GM12878 (cell line): ENCODE data around the gene STX4. TPM values are rescaled to one million over a fixed set of nuclear protein-coding genes. Genes with fewer than 3 reads are reported as not detected.

Source experiments
- ATAC-seq: fragments of 200-7000 bp; cut with Tn5 transposase; 3 replicates; pipeline ENCODE4 v1.9.1; 2020; ENCODE audit warnings: mild to moderate bottlenecking, moderate library complexity
- BruUV-seq: library from RNA; stranded (reverse); fragments of 400-500 nt; replicated peaks from 2 replicates; lab custom pipeline; 2021; lab: Mats Ljungman, UMichigan
- CTCF ChIA-PET: fragments of 300-600 bp; sonication (Branson Sonifier 250); formaldehyde crosslinking; extraction: SDS; loops from one replicate; lab custom pipeline; 2021; ENCODE audit warnings: inconsistent platforms; lab: Yijun Ruan, JAX
- POLR2A ChIA-PET: fragments of 350-600 bp; formaldehyde crosslinking; extraction: SDS; loops from one replicate; lab custom pipeline; 2021; ENCODE audit warnings: inconsistent platforms; lab: Charles Lee
- RAD21 ChIA-PET: fragments of 300-600 bp; sonication (Branson Sonifier 250); formaldehyde crosslinking; loops from one replicate; lab custom pipeline; 2023; ENCODE audit warnings: antibody characterized with exemption; ENCODE audit not compliant: unreplicated experiment; lab: Charles Lee
- SMC1A ChIA-PET: fragments of 300-600 bp; sonication (Branson Sonifier 250); formaldehyde crosslinking; loops from one replicate; lab custom pipeline; 2023; ENCODE audit not compliant: unreplicated experiment, uncharacterized antibody; lab: Charles Lee
- DNase-seq: peaks from one replicate; pipeline ENCODE4 v3.0.0-alpha.2; 2011; ENCODE audit warnings: low read depth, low spot score
- FAIRE-seq: peaks from 3 replicates; lab custom pipeline; 2011; peaks lifted over from hg19 to GRCh38; lab: Jason Lieb, UNC
- H2AFZ ChIP-seq: 2 replicates; pipeline ENCODE4 v1.6.0; 2011; ENCODE audit warnings: low read depth, low read length, control low read depth; ENCODE audit not compliant: control insufficient read depth
- H3K27ac ChIP-seq: 2 replicates; pipeline ENCODE4 v1.5.1; 2011; ENCODE audit warnings: control low read depth; ENCODE audit not compliant: control insufficient read depth, insufficient read depth
- H3K27me3 ChIP-seq, 2 experiments: replicated peaks in 1 of 2; 2 replicates each; pipeline versions ENCODE4 v1.6.0 to v1.6.1; 2011; ENCODE audit warnings: low read length in 1 of 2; ENCODE audit not compliant: control insufficient read depth in 2 of 2, insufficient read depth in 2 of 2
- H3K36me3 ChIP-seq, 2 experiments: 2 replicates each; pipeline ENCODE4 v1.5.1; 2011; ENCODE audit warnings: low read length in 1 of 2; ENCODE audit not compliant: control insufficient read depth in 2 of 2, insufficient read depth in 2 of 2
- H3K4me1 ChIP-seq: 2 replicates; pipeline ENCODE4 v1.6.1; 2011; ENCODE audit warnings: mild to moderate bottlenecking, low read length, moderate library complexity, mixed read lengths; ENCODE audit not compliant: control insufficient read depth, insufficient read depth
- H3K4me2 ChIP-seq: 2 replicates; pipeline ENCODE4 v1.6.0; 2011; ENCODE audit warnings: control low read depth; ENCODE audit not compliant: control insufficient read depth, insufficient read depth
- H3K4me3 ChIP-seq: fragments of 200-600 bp; sonication (generic); 2 replicates; pipeline ENCODE4 v1.5.1; 2016
- H3K79me2 ChIP-seq: 2 replicates; pipeline ENCODE4 v1.6.0; 2011; ENCODE audit warnings: low read length; ENCODE audit not compliant: control insufficient read depth, insufficient read depth
- H3K9ac ChIP-seq: 2 replicates; pipeline ENCODE4 v1.8.0; 2011; ENCODE audit warnings: low read length, control low read depth, mixed read lengths; ENCODE audit not compliant: control insufficient read depth, insufficient read depth
- H3K9me3 ChIP-seq: replicated peaks from 3 replicates; pipeline ENCODE4 v1.5.1; 2011; ENCODE audit warnings: mild to moderate bottlenecking, low read length; ENCODE audit not compliant: control insufficient read depth, insufficient read depth
- H4K20me1 ChIP-seq: 2 replicates; pipeline ENCODE4 v1.6.0; 2011; ENCODE audit not compliant: control insufficient read depth, insufficient read depth
- HDGF ChIP-seq: fragments of 450-650 bp; IDR thresholded peaks from 2 replicates; pipeline ENCODE4 v1.6.1; 2016; ENCODE audit warnings: antibody characterized with exemption
- IRF4 ChIP-seq: IDR thresholded peaks from 2 replicates; pipeline ENCODE4 v1.6.1; 2011; ENCODE audit warnings: low read depth, low read length
- PAX8 ChIP-seq: fragments of 450-650 bp; IDR thresholded peaks from 2 replicates; pipeline ENCODE4 v1.6.1; 2017; ENCODE audit warnings: mild to moderate bottlenecking, moderate library complexity
- USF2 ChIP-seq: IDR thresholded peaks from 2 replicates; pipeline ENCODE4 v1.6.1; 2011; ENCODE audit warnings: low read depth, low read length, improper control_type of control experiment, borderline replicate concordance
- ZNF24 ChIP-seq: fragments of 450-650 bp; IDR thresholded peaks from 2 replicates; pipeline ENCODE4 v1.6.1; 2017; ENCODE audit warnings: antibody characterized with exemption, mild to moderate bottlenecking
- WGBS: methylation state at CpG from one replicate; pipeline ENCODE4 v1.1.6; 2016; ENCODE audit warnings: low lambda C conversion rate; ENCODE audit not compliant: insufficient replicate concordance, insufficient coverage; ENCODE audit errors: missing lambda C conversion rate; 5-methylcytosine and 5-hydroxymethylcytosine counted together
- in situ Hi-C: fragments of 300-500 bp; cut with MboI; formaldehyde crosslinking; loops from 9 replicates; pipeline ENCODE4 v1.14.3; 2018; ENCODE audit warnings: mixed read lengths
- intact Hi-C: fragments of 100-400 bp; cut with micrococcal nuclease; formaldehyde crosslinking; loops from one replicate; pipeline ENCODE4 v1.14.2; 2022; ENCODE audit not compliant: unreplicated experiment
- polyA plus RNA-seq, 11 experiments: library from polyadenylated mRNA; depleted of rRNA in 4 of 11; unstranded in 6 of 11; stranded (reverse) in 5 of 11; fragments of >200 nt; fragmentation: Nextera tagmentation in 4 of 11; fragmentation: Illumina TruSeq in 1 of 11; extraction: Ambion mirVana in 4 of 11; extraction: Trizol in 1 of 11; gene quantifications; 1 replicate in 1 of 11; 2 replicates in 10 of 11; pipeline versions ENCODE4 v1.2.1 to v1.2.3, GENCODE V29; 2011 to 2016; ENCODE audit warnings: inconsistent platforms in 2 of 11, missing spikeins in 2 of 11, low read depth in 1 of 11
- total RNA-seq, 4 experiments: library from RNA; depleted of rRNA in 3 of 4; stranded (reverse); fragments of >200 nt in 3 of 4; fragmentation: Illumina TruSeq in 1 of 4; extraction: Trizol in 1 of 4; gene quantifications; 2 replicates each; pipeline versions ENCODE4 v1.2.1 to v1.2.3, GENCODE V29; 2013 to 2021
- TF ChIP-seq, protein P1 (sequence below): fragments of 150-350 bp; IDR thresholded peaks from 2 replicates; pipeline ENCODE4 v1.6.1; 2016; ENCODE audit warnings: low read depth, low read length

STX4 gene
- total and polyA plus RNA-seq, 10 of the 15 experiments (the other 5 are each of a cell fraction or from before 2014, with no cell fraction given) = 3.3 to 37.6 (median 22.6) TPM

- TF ChIP-seq, protein P1, sequence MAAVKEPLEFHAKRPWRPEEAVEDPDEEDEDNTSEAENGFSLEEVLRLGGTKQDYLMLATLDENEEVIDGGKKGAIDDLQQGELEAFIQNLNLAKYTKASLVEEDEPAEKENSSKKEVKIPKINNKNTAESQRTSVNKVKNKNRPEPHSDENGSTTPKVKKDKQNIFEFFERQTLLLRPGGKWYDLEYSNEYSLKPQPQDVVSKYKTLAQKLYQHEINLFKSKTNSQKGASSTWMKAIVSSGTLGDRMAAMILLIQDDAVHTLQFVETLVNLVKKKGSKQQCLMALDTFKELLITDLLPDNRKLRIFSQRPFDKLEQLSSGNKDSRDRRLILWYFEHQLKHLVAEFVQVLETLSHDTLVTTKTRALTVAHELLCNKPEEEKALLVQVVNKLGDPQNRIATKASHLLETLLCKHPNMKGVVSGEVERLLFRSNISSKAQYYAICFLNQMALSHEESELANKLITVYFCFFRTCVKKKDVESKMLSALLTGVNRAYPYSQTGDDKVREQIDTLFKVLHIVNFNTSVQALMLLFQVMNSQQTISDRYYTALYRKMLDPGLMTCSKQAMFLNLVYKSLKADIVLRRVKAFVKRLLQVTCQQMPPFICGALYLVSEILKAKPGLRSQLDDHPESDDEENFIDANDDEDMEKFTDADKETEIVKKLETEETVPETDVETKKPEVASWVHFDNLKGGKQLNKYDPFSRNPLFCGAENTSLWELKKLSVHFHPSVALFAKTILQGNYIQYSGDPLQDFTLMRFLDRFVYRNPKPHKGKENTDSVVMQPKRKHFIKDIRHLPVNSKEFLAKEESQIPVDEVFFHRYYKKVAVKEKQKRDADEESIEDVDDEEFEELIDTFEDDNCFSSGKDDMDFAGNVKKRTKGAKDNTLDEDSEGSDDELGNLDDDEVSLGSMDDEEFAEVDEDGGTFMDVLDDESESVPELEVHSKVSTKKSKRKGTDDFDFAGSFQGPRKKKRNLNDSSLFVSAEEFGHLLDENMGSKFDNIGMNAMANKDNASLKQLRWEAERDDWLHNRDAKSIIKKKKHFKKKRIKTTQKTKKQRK = no peak
- no peak for TF ChIP-seq IRF4
These were observed 10.6 kb downstream of the STX4 start (continued) for GRCh38 chr16:31043898-31044481.

DNA sequence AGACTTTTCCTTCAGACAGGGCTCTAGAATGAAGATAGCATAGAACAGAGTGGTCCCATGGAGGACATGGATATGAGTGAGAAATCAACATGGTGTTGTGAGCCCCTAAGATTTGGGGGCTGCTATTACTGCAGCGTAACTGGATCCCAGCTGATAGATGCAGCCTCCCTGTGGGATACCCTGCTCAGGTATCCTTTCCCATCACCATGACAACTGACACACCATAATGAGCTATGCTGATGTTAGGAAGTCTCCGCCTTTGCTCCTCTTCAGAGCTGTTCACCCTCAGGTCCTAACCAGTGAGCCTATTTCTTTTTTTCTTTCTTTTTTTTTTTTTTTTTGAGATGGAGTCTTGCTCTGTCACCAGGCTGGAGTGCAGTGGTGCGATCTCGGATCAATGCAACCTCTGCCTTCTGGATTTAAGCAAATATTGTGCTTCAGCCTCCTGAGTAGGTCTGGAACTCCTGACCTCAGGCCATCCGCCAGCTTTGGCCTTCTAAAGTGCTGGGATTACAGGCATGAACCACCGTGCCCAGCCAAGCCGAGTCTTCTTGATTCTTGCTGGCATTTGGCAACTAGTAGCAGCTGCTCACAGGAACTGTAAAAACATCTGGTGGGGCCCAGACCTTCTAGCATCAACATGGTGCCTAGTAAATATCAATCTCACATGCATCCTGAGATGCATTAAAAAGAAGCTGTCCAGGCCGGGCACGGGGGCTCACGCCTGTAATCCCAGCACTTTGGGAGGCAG lies 17.1 kb downstream of the STX4 start:
- H3K4me2 ChIP-seq = no peak overlapping the region
- no TSS peak for BruUV-seq
- DNase-seq = no peak
- RAD21 ChIA-PET = interaction anchor here (0.6 kb wide), 1 partner anchor 106 kb away, joined by 3 read pairs; no protein-coding TSS in a partner anchor
- TF ChIP-seq HDGF (no peak), PAX8 (no peak), USF2 (no peak), ZNF24 (no peak)
- H3K9ac ChIP-seq = no peak overlapping the region
- 58% methylated on average over 9 of the region's 10 CpGs for WGBS
- CTCF ChIA-PET = interaction anchor here (1.0 kb wide), 2 partner anchors 66 to 108 kb away, joined by 3 read pairs; partner anchors contain the start of gene HSD3B7
- no peak for ATAC-seq
- H3K9me3 ChIP-seq = no peaks in the 10 kb centered on the region
- FAIRE-seq = no peak
- no peaks in the 10 kb centered on the region for H3K79me2 ChIP-seq
- SMC1A ChIA-PET = interaction anchor here (0.6 kb wide), 1 partner anchor 25 kb away, joined by 3 read pairs; no protein-coding TSS in a partner anchor
- in situ Hi-C loops = no loop called here
- H4K20me1 ChIP-seq = no peaks in the 10 kb centered on the region
- intact Hi-C loops = no loop called here
- H3K36me3 ChIP-seq = no peaks in the 10 kb centered on the region
- H2AFZ ChIP-seq = no peak overlapping the region
- no peaks in the 10 kb centered on the region for H3K4me1 ChIP-seq
- no peak overlapping the region for H3K27ac ChIP-seq
- no peak overlapping the region for H3K4me3 ChIP-seq
- no peaks in the 10 kb centered on the region for H3K27me3 ChIP-seq
- POLR2A ChIA-PET = interaction anchor here (0.6 to 1.5 kb wide), 3 partner anchors 15 to 101 kb away, joined by 3 to 4 read pairs (median 4); no protein-coding TSS in a partner anchor
